ENCODE measurements around the gene GTF2F2.

- TF ChIP-seq POLR2A (IDR thresholded peaks at IDR 0.05) (no peak), CTCF (IDR thresholded peaks at IDR 0.05) (no peak), POLR2AphosphoS5 (IDR thresholded peaks at IDR 0.05; ENCODE audit: insufficient read depth in 1 of 2, low read depth in 1 of 2) (no peak)
These were observed 111.4 kb downstream of the GTF2F2 start for GRCh38 chr13:45231722-45232121.
